CD4-positive, alpha-beta T cell treated with Interleukin-1 beta for 1 hour (primary cell): Measurements from ENCODE around the gene WDR5.
"Not testable (repeated sequence)": the region's sequence is repeated elsewhere in the genome, so short reads cannot be mapped to it uniquely, and the experiment has no call there.

Experiments used
- DNase-seq, 2 donors: peaks; one replicate each; pipeline ENCODE4 v3.0.0-alpha.2; 2020 to 2022

WDR5 gene

DNA sequence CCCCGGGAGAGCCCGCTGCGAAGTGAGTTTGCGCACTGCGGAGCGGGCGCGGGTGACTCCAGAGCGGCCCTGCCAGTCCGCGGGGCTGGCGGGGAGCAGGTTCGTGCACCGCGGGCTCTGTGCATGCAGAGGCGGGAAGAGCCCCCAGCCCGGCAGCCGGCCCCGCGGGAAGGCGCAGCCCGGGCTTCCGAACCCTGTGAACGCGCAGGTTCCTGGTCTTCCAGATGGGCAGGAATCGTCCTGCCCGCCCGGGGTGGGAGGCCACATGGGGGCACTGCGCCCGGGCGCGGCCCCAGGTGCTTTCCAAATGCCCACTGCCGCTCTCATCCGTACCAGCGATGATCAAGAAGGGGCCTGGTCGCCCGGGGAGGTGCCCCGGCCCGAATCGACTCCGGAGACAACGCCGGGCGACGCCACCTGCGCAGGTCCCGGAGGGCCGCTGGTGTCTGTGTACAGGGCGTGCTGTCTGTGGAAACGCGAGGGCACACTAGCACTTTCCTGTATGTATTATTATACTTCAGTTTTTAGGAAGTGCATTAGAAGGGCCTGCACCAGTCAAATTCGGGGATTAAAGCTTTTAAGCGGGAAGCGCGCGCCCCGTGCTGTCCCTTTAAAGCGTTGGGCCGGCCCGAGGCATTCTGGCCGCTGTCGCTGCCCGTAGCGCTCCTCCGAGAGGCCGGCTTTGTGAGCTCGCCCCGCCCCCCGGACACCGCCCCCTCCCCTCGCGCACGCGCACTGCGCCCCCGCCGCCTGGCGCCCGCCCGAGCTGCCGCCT, at the start of gene WDR5:
Gene WDR5, plus strand, starts transcription at position 740 of the 775 bp plus-strand sequence. CDS start 3,796 bp downstream, outside the sequence.
- peak; percentile 91 to 92 for DNase-seq

DNA sequence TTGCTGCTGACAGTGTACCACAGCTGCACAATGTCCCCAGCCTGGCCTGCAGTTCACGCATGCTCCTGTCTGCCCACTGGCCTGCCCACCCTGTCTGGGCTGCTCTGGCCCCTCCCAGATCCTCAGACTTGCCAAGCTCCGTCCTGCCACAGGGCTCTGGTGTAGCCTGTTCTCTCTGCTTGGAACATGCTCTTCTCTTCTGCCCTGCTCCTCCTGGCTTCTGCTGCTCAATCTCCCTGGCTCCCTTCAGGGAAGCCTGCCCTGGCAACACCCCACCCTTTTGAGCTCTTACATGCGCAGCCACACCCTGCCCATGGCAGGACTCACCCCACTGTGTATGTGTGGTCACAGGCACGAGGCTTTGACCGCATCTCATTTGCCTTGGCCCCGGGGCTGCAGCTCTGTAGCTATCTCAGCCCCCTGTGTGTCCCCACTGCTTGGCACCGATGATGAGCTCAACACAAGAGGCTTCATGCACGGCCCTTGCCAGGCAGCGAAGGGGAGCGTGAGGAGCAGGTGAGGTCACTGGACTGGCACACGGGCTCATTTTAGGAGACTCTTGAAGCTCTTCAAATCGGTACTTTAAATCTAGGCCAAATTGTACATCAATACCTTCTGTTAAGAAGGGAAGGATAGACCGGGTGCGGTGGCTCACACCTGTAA, 47.7 kb upstream of the WDR5 start:
- DNase-seq: no peak

DNA sequence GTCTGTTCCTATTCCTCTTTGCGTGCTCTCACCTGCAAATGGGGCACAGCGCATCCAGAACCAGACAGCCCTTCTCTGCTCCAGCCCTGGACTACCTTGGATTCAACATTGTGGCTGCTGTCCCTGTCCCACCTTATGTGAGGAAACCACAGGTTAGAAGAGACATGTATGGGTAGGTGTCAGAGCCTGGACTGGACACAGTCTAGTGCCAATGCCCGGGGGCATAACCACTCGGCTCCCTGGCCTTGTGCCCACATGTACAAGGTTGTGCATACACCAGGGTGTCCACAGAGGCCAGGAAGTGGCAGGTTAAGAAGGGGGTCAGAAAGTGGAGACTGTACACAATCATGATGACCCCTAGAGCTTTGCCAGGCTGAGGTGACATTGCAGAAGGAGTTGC, 45.9 kb upstream of the WDR5 start:
- DNase-seq: no peak

DNA sequence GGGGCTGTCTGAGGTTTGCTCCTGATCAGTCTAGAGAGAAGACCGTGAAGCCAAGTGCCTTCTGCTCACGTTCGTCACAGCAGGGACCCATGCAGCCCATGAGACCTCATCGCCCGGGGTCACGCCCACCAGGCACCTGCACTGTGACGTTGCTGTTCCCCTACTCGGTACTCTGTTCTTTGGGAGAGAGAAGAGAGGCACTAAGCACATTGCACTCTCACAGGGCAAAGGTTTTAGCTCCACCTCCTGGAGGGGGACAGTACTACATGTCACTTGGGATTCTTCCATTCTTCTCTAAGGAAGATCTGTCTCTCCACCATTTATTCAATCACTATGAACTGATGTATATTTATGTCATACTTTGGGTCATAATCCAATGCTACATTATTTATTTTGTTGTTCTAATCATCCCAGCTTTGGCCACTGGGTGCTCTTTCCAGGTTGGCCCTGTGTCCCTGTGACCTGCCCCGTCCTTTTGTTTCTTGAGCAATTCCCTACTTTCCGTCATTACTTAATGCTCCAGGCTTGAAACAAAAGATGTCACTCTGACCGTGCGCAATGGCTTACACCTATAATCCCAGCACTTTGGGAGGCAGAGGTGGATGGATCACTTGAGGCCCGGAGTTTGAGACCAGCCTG, 36.6 kb upstream of the WDR5 start:
- peak; percentile 58 to 64 for DNase-seq

DNA sequence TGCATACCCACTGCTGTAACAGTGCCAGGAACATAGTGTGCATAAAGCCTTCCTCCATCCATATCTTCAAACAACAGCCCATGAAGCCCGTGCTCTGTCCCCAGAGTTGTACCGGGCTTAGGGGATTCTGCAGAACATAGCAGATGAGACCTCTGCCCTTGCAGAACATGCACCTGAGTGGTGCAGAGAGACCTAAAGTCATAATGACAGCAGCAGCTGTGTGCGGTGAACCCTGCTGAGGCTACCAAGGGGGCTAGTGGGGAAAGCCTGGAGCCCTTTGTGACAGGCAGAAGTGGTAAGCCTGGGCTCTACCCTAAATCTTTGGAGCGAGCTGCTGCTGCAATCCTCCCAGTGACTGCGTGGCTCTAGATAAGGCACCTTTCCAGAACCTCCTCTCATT, 35.8 kb upstream of the WDR5 start:
- DNase-seq: no peak

DNA sequence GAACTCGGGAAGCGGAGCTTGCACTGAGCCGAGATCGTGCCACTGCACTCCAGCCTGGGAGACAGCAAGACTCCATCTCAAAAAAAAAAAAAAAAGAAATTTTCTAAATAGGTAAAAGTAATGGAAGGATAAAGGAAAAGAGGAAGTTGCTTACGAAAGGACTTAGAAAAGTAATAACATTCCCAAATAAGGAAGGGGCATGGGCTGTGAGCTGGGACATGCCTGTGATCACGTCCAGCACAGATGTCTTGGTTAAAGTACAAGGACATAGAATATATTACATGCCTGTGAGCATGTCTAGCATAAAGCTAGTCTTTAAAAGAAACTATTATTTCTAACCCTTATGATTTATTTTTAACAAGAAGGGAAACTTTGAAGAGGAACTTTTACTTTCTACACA, 34.7 kb upstream of the WDR5 start:
- not testable (repeated sequence) for DNase-seq

DNA sequence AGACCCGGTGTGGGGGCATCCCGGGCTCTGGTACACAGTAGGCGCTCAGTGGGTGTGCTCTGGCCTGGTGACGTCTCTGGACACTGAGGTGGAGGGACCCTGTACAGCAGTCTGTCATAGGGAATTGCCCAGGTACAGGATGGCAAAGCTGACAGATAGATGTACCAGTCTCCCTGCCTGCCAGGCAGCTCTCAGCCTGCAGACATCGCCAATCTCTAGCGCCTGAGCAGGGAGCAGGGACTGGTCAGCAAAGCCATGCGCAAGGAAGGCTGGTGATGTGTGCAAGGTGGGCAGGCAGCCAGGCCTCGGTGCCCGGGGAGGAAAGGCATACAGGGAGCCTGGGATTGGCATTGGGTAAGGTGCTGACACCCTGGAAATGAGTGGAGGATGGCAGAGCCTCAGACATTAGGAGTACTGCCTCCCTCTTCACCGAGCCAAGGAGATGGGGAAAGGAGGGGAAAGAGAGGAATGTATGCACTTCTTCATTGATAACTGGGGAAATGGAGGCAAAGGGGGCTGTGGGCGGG, 34.2 kb upstream of the WDR5 start:
- no peak for DNase-seq

DNA sequence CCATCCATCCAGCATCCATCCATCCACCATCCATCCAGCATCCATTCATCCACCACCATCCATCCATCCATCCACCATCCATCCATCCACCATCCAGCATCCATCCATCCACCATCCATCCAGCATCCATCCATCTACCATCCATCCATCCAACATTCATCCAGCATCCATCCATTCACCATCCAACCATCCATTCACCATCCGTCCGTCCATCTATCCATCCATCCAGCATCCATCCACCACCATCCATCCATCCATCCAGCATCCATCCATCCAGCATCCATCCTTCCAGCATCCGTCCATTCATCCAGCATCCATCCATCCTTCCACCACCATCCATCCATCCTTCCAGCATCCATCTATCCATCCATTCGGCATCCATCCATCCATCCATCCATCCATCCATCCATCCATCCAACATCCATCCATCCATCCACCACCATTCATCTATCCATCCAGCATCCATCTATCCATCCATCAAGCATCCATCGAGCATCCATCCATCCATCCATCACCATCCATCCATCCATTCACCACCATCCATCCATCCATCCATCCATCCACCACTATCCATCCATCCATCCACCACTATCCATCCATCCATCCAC, 32.4 kb upstream of the WDR5 start:
- no peak for DNase-seq

DNA sequence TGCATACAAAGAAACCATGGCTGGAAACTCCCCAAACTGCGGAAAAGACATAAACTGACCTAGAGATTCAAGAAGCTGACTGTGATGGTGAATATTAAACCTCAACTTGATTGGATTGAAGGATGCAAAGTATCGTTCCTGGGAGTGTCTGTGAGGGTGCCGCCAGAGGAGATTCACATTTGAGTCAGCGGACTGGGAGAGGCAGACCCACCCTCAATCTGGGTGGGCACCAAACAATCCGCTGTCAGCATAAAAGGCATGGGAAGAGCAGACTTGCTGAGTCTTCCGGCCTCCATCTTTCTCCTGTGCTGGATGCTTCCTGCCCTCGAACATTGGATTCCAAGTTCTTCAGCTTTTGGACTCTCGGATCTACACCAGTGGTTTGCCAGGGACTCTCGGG, 24.8 kb upstream of the WDR5 start:
- DNase-seq: no peak

DNA sequence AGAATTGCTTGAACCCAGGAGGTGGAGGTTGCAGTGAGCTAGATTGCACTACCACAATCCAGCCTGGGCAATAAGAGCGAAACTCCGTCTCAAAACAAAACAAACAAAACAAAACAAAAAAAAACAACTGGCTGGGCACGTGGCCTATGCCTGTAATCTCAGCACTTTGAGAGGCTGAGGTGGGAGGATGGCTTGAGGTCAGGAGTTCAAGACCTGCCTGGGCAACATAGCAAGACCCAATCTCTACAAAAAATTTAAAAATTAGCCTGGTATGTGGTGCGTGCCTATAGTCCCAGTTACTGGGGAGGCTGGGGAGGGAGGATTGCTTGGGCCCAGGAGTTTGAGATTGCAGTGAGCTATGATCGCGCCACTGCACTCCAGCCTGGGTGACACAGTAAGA, 23.3 kb upstream of the WDR5 start:
- no peak for DNase-seq

DNA sequence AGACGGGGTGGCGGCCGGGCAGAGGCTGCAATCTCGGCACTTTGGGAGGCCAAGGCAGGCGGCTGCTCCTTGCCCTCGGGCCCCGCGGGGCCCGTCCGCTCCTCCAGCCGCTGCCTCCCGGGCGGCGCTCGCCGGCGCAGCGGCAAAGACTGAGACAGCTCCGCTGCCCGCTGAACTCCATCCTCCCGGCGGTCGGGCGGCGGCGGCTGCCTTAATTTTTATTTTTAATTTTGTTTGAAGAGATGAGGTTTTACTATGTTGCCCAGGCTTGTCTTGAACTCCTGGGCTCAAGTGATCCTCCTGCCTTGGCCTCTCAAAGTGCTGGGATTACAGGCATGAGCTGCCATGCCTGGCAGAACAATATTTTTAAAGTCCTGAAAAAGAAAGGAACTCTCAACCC, 16.9 kb upstream of the WDR5 start:
- not testable (repeated sequence) for DNase-seq

DNA sequence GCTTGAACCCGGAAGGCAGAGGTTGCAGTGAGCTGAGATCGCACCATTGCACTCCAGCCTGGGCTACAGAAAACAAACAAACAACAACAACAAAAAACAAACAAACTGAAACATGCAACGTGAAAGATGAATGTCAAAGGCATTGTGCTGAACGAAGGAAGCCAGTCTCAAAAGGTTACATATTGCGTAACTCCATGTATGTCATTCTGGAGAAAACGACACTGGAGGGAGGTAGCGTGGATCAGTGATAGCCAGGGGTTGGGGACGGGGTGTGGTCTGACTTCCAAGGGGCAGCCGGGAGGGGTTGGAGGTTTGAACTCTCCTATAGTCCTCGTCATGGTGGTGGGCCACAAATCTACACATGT, 12.1 kb upstream of the WDR5 start:
- no peak for DNase-seq

DNA sequence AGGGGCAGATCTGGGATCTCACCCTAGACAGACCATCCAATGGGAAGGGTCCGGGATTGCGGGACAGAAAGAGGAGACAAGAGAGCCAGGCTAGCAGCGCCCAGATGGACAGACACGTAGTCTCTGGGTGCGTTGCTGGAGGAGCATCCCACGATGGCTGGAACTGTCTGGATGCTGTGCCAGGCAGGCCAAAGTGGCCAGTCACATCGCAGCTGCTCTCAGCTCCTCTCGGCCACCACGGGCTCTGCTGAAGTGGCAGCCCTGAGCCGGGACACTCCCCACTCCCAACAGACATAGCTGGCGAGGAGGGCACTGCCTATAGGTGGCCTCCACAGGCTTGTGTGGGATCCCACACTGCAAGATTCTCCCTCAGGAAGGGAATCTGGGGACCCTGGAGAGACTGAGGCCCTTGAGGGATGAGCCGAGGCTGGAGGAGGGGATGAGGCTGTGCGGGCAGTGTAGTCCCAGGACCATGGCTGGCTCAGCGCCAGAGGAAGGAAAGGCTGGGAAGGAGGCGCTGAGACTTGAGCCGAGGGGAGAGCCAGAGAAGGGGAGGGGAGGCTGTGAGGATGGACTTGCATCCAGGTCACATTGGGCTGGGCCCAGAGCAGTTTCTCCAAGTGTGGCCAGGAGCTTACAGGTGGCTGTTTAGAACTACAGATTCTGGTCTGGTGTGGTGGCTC, 10.3 kb upstream of the WDR5 start:
- DNase-seq: no peak

DNA sequence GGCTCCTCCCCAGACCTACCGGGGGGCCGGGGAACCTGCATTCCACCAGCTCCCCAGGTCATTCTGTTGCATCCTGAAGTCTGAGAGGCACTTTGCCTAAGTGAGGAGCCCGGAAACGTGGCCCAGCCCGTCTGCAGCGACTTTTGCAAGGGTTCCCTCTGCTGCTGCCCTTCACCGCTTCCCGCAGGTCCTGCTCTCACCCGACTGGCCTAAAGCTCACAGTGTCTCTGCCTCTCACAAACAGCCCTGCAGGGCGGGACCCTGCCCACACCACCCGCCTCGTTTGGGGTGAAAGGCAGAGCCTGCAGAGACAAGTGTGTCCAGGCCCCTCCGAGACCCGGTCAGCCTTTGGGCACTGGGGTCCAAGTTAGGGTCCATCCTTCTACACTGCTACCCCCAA, 9.5 kb upstream of the WDR5 start:
- no peak for DNase-seq

DNA sequence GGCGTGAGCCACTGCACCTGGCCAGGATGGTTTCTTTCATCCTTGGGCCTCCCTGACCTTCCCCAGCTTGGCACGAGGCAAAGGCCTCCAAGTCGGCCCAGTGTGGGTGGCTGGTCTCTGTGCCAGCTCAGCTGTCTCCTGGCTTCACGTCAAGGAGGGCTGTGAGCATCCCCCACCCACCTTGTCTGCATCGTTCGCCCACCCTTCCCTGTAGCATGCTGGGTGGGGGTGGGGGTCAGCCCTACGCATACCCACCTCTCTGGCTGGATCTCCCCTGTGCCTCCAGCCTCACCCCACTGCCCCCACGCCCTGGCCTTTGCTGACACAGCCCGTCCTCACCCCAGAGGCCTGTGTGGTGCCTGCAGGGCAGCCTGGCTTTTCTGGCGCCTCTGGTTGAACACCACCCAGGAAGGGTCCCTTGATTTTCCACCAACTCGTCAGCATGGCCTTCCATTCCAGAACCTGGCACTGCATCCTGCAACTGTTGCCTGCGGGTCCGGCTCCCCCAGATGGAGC, 8.8 kb upstream of the WDR5 start:
- DNase-seq: no peak

DNA sequence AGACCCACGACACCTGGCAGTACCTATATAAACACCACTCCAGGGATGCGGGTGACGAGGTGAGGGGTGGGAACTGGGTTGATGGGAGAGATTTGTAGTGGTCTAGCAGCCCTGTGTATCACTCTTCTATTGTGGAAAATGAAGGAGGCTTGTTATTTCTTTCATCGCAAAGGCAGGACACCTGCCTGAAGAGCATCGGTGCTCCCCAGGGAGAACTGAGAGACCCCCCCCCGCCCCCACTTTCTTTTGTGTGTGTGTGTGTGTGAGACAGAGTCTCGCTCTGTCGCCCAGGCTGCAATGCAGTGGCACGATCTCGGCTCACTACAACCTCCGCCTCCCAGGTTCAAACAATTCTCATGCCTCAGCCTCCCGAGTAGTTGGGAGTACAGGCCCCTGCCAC, 8.3 kb upstream of the WDR5 start:
- no peak for DNase-seq

DNA sequence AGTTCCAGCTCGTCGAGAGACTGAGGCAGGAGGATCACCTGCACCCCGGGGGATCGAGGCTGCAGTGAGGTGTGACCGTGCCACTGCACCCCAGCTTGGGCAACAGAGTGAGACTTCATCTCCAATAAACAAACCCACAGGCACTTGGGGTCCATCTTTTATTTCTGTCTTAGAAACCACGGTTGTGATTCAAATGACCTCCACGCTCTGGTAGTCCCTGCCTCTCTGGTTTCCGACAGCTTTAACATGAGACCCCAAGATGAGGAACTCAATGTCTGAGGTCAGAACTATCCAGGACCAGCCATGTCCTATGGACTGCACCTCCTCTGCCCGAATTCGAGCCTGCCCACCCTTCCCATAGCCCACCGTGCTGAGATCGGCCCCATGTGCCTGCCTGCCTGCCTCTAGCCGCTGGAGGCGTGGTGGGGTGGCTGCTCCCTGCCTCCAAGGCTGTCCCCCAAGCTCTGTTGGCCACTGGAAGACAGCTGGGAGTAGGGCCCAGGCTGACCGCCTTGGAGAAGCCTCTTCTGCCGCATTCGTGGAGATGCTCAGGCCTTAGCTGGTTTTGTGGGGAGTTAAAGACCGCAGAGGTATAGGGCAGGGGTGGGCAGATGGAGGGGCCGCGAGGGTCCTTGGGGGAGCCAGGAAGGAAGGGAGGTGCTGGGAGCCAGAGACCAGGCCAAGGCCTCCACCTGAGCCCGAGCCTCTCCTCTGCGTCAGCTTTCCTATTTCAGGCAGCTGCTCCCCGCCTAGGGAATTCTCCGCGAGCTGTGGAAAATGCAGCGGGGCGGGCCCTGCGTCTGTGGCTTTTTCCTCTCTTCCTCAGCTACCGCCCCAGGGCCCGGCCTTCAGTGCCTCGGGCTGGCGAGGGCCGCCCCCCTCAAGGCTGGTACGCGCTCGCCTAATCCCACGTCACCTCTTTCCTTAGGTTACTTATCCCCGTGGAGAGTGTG, 6.9 kb upstream of the WDR5 start:
- DNase-seq: no peak

DNA sequence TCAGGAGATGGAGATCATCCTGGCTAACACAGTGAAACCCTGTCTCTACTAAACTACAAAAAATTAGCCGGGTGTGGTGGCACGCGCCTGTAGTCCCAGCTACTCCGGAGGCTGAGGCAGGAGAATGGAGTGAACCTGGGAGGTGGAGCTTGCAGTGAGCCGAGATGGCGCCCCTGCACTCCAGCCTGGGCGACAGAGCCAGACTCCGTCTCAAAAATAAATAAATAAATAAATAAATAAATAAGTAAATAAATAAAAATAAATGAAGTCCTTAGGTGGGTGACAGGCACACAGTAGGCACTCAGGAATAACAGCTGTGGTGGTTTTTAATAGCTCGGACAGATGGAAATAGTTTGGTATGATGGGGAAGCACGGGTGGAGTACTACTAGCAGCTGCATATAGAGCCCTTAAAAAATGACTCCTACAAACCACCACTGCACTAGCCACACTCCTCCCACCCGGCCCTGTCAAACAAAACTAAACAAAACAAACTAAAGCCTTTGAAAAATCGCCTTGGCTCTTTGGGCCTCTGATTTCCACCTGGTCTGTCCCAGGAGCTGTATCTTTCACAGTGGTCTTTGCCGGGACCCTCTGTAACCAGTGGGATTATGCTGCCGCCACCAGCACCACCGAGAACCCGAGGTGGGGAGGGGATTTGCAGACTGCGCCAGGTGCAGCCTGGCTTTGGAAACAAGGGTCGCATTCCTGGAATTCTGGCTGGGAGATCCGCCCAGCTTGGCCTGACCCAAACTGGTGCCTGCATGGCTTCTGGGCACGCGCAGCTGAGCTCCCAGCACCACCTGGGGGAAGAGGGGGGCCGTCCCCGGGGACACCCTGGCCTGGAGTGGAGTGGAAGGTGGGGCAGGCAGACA, 5.1 kb upstream of the WDR5 start:
- DNase-seq: no peak

DNA sequence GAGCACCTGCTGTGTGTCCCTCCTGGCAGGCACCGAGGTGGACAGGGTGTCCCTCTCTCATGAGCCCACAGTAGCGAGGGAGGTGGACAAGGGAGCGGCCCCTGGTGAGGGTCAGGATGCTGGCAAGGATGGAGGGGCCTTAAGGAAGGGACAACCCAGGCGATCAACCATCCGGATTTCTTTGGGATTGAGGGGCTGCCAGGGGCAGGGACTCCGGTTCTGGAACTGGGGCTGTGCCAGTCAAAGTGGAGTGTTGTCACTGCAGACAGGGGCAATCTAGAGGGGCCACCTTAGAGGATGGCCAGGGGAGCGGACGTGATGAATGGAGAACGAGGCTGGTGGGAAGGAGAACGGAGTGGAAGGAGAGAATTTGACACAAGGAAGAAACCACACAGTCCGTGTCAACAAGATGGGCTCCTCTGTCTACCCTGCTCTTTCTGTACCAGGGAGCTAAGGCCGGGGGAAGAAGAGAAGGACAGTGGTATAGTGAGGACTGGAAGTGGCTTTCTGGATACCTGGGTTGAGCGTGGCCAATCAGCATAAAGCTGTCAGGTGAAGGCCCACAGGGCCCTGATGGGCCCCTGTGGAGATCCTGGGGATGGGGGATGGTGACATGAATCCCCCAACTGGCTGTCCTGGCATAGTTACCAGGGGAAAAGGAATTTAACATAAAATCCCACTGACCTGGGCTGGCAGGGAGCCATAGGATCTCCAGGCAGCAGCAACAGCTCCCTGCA, 4.2 kb upstream of the WDR5 start:
- no peak for DNase-seq
